ENCODE results near the gene POR.
"Not testable (repeated sequence)": the region's sequence is repeated elsewhere in the genome, so short reads cannot be mapped to it uniquely, and the experiment has no call there.

The POR gene

GRCh38 chr7:76022026-76022780 lies 107.2 kb downstream of the POR start:
- no peak overlapping the region for H3K4me3 ChIP-seq (ENCODE audit: control insufficient read depth, low read depth, low read length)
- TF ChIP-seq CTCF (IDR thresholded peaks at IDR 0.05; ENCODE audit: control insufficient read depth, insufficient read depth, low read depth, low read length, missing control alignments), result no peak
- no peak for DNase-seq (ENCODE audit: low read depth)

GRCh38 chr7:76023002-76023401 lies 108.0 kb downstream of the POR start:
- DNase-seq (ENCODE audit: low read depth), result no peak
- no peak overlapping the region for H3K4me3 ChIP-seq (ENCODE audit: control insufficient read depth, low read depth, low read length)
- TF ChIP-seq CTCF (IDR thresholded peaks at IDR 0.05; ENCODE audit: control insufficient read depth, insufficient read depth, low read depth, low read length, missing control alignments), result no peak

GRCh38 chr7:76029682-76030081 lies 114.7 kb downstream of the POR start:
- not testable (repeated sequence) for H3K4me3 ChIP-seq (ENCODE audit: control insufficient read depth, low read depth, low read length); DNase-seq (ENCODE audit: low read depth)

- no peak for TF ChIP-seq CTCF (IDR thresholded peaks at IDR 0.05; ENCODE audit: control insufficient read depth, insufficient read depth, low read depth, low read length, missing control alignments)
- no peak for DNase-seq (ENCODE audit: low read depth)
- no peak overlapping the region for H3K4me3 ChIP-seq (ENCODE audit: control insufficient read depth, low read depth, low read length)
Observed at GRCh38 chr7:76031964-76032363, 117.0 kb downstream of the POR start.

All from AG09309 (cell line).